OCI-LY1 (cell line): ENCODE data around the gene GLYATL1.

Source experiments
- H2AFZ ChIP-seq: fragments of 200-600 bp; sonication (generic), shearing (Covaris generic); 2 replicates; pipeline ENCODE4 v1.6.0; 2014; ENCODE audit warnings: antibody characterized with exemption, mild to moderate bottlenecking, low read length
- H3F3A ChIP-seq: fragments of 200-600 bp; sonication (generic), shearing (Covaris generic); 2 replicates; pipeline ENCODE4 v1.6.0; 2014; ENCODE audit warnings: mild to moderate bottlenecking, antibody characterized with exemption, low read length, moderate library complexity; ENCODE audit not compliant: insufficient read depth
- H3K27ac ChIP-seq: fragments of 200-600 bp; sonication (generic); 2 replicates; pipeline ENCODE4 v1.5.1; 2014; ENCODE audit warnings: low read length, mixed run types, mild to moderate bottlenecking, low read depth; ENCODE audit not compliant: poor library complexity, severe bottlenecking
- H3K27me3 ChIP-seq: fragments of 200-600 bp; sonication (generic); 2 replicates; pipeline ENCODE4 v1.6.0; 2014; ENCODE audit warnings: antibody characterized with exemption, mild to moderate bottlenecking, low read length, moderate library complexity; ENCODE audit not compliant: insufficient read depth
- H3K36me3 ChIP-seq: fragments of 200-600 bp; sonication (generic); 2 replicates; pipeline ENCODE4 v1.6.1; 2014; ENCODE audit warnings: mild to moderate bottlenecking, antibody characterized with exemption, low read length, moderate library complexity, mixed read lengths; ENCODE audit not compliant: insufficient read depth
- H3K4me1 ChIP-seq: fragments of 200-600 bp; sonication (generic); 2 replicates; pipeline ENCODE4 v1.5.1; 2014; ENCODE audit warnings: mild to moderate bottlenecking, low read length, moderate library complexity; ENCODE audit not compliant: insufficient read depth, severe bottlenecking
- H3K4me2 ChIP-seq: fragments of 200-600 bp; sonication (generic), shearing (Covaris generic); 2 replicates; pipeline ENCODE4 v1.6.1; 2014; ENCODE audit warnings: low read length
- H3K4me3 ChIP-seq: fragments of 200-600 bp; sonication (generic); 2 replicates; pipeline ENCODE4 v1.5.1; 2014; ENCODE audit warnings: low read length, low read depth, mild to moderate bottlenecking, mixed read lengths; ENCODE audit not compliant: poor library complexity, severe bottlenecking
- H3K79me2 ChIP-seq: fragments of 200-600 bp; shearing (Covaris generic); 2 replicates; pipeline ENCODE4 v1.6.1; 2016; ENCODE audit warnings: mixed run types, low read length, mixed read lengths; ENCODE audit not compliant: insufficient read depth
- H3K9ac ChIP-seq: fragments of 200-600 bp; sonication (generic), shearing (Covaris generic); 2 replicates; pipeline ENCODE4 v1.6.1; 2014; ENCODE audit warnings: mild to moderate bottlenecking, low read length, mixed read lengths
- H3K9me2 ChIP-seq: fragments of 200-600 bp; sonication (generic), shearing (Covaris generic); 2 replicates; pipeline ENCODE4 v1.6.1; 2014; ENCODE audit warnings: low read depth, mild to moderate bottlenecking, low read length, mixed read lengths
- H3K9me3 ChIP-seq: fragments of 200-600 bp; shearing (Covaris generic); 2 replicates; pipeline ENCODE4 v1.6.1; 2014; ENCODE audit warnings: low read length, mixed read lengths
- H4K20me1 ChIP-seq: fragments of 200-600 bp; sonication (generic), shearing (Covaris generic); 2 replicates; pipeline ENCODE4 v1.6.0; 2016; ENCODE audit warnings: mild to moderate bottlenecking, low read length; ENCODE audit not compliant: insufficient read depth
- EZH2 ChIP-seq: fragments of 200-600 bp; sonication (generic), shearing (Covaris generic); IDR thresholded peaks from 2 replicates; pipeline ENCODE4 v1.8.0; 2017; ENCODE audit warnings: borderline replicate concordance, mixed run types, mild to moderate bottlenecking, antibody characterized with exemption, low read length, moderate library complexity, mixed read lengths
- TF ChIP-seq, protein P1 (sequence below): fragments of 200-600 bp; sonication (generic), shearing (Covaris generic); IDR thresholded peaks from 2 replicates; pipeline ENCODE4 v1.5.1; 2017; ENCODE audit warnings: mild to moderate bottlenecking, antibody characterized with exemption, low read length, moderate library complexity, mixed read lengths

The GLYATL1 gene

DNA sequence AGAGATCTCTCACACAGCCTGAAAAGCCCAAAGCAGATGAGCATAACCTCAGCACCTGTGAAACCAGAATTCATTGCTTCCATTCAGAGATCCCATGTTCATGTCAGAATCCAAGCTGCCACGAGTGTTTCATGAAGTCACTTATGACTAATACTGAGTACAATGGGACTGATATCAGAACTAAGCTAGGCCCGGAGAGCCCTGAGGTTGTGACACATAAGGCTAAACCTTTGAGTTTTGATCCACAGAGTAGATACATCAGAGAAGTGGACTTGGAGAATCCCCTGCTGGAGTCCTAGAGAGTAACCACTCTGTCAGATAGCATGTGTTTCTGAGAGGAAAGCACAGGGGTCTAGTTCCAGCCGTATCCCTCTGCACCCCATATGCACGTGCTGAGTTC, 890 bp upstream of the GLYATL1 start:
- TF ChIP-seq, protein P1, sequence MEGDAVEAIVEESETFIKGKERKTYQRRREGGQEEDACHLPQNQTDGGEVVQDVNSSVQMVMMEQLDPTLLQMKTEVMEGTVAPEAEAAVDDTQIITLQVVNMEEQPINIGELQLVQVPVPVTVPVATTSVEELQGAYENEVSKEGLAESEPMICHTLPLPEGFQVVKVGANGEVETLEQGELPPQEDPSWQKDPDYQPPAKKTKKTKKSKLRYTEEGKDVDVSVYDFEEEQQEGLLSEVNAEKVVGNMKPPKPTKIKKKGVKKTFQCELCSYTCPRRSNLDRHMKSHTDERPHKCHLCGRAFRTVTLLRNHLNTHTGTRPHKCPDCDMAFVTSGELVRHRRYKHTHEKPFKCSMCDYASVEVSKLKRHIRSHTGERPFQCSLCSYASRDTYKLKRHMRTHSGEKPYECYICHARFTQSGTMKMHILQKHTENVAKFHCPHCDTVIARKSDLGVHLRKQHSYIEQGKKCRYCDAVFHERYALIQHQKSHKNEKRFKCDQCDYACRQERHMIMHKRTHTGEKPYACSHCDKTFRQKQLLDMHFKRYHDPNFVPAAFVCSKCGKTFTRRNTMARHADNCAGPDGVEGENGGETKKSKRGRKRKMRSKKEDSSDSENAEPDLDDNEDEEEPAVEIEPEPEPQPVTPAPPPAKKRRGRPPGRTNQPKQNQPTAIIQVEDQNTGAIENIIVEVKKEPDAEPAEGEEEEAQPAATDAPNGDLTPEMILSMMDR = no peak
- no peak for TF ChIP-seq EZH2
- Histone ChIP-seq H3K4me1 (no peaks in the 10 kb centered on the region), H2AFZ (no peak overlapping the region)

DNA sequence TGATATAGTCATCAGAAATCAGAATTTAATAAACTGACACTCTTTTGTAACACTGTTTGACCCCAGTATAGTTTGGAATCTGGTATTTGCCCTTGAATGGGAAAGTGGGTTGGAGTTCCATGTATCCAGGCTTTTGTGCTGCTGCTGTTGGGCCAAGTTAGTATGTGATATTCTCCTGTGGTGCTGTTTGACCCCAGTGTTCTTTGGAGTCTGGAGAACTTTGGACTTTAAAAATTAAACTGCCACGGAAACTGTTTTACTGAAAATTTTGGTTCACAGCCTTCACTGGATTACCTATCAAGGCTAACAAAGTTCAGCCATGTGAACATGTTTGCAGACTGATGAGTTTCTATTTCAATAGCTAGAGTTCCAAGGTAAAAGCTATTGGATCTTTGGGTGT, 740 bp downstream of the GLYATL1 start:
- no peaks in the 10 kb centered on the region for H3K4me1 ChIP-seq
- no peak overlapping the region for H2AFZ ChIP-seq
- H3K9ac ChIP-seq = no peak overlapping the region
- H3K27ac ChIP-seq = no peak overlapping the region
- no peaks in the 10 kb centered on the region for H3K27me3 ChIP-seq
- no peaks in the 10 kb centered on the region for H4K20me1 ChIP-seq
- no peaks in the 10 kb centered on the region for H3K9me2 ChIP-seq
- H3K79me2 ChIP-seq = no peaks in the 10 kb centered on the region
- no peaks in the 10 kb centered on the region for H3F3A ChIP-seq
- no peaks in the 10 kb centered on the region for H3K36me3 ChIP-seq
- TF ChIP-seq, protein P1 = no peak
- TF ChIP-seq EZH2 = no peak
- H3K4me3 ChIP-seq = no peak overlapping the region
- H3K9me3 ChIP-seq = no peaks in the 10 kb centered on the region
- H3K4me2 ChIP-seq = no peak overlapping the region

More for the DNA sequence above, 890 bp upstream of the GLYATL1 start:
- H3K36me3 ChIP-seq = no peaks in the 10 kb centered on the region
- no peaks in the 10 kb centered on the region for H3K9me3 ChIP-seq
- H3K27me3 ChIP-seq = no peaks in the 10 kb centered on the region
- H3K27ac ChIP-seq = no peak overlapping the region
- H3K79me2 ChIP-seq = no peaks in the 10 kb centered on the region
- no peak overlapping the region for H3K9ac ChIP-seq
- H4K20me1 ChIP-seq = no peaks in the 10 kb centered on the region
- H3K9me2 ChIP-seq = no peaks in the 10 kb centered on the region
- no peak overlapping the region for H3K4me3 ChIP-seq
- H3F3A ChIP-seq = no peaks in the 10 kb centered on the region
- H3K4me2 ChIP-seq = no peak overlapping the region

GRCh38 chr11:58941838-58942237, 2.5 kb downstream of the GLYATL1 start:
- Histone ChIP-seq H3K4me2 (no peak overlapping the region), H3K4me3 (no peak overlapping the region), H3K4me1 (no peaks in the 10 kb centered on the region), H4K20me1 (no peaks in the 10 kb centered on the region), H3K9me2 (no peaks in the 10 kb centered on the region), H3F3A (no peaks in the 10 kb centered on the region), H3K79me2 (no peaks in the 10 kb centered on the region), H3K9me3 (no peaks in the 10 kb centered on the region), H3K36me3 (no peaks in the 10 kb centered on the region), H3K9ac (no peak overlapping the region), H3K27ac (no peak overlapping the region), H3K27me3 (no peaks in the 10 kb centered on the region), H2AFZ (no peak overlapping the region)
- TF ChIP-seq, protein P1 = no peak
- TF ChIP-seq EZH2 = no peak
